LNCaP clone FGC (cell line): ENCODE data around the gene MRGPRE.

Experiments
- DNase-seq: peaks from one replicate; pipeline ENCODE4 v3.0.0-alpha.2; 2011; ENCODE audit warnings: low read depth
- H3K4me3 ChIP-seq: 2 replicates; pipeline ENCODE4 v1.5.1; 2011; ENCODE audit warnings: mild to moderate bottlenecking, low read depth, low read length, control low read depth
- CTCF ChIP-seq: IDR thresholded peaks from 2 replicates; pipeline ENCODE4 v1.5.1; 2012; ENCODE audit warnings: mild to moderate bottlenecking; ENCODE audit not compliant: control insufficient read depth, insufficient read depth; ENCODE audit errors: extremely low read depth

MRGPRE gene

DNA sequence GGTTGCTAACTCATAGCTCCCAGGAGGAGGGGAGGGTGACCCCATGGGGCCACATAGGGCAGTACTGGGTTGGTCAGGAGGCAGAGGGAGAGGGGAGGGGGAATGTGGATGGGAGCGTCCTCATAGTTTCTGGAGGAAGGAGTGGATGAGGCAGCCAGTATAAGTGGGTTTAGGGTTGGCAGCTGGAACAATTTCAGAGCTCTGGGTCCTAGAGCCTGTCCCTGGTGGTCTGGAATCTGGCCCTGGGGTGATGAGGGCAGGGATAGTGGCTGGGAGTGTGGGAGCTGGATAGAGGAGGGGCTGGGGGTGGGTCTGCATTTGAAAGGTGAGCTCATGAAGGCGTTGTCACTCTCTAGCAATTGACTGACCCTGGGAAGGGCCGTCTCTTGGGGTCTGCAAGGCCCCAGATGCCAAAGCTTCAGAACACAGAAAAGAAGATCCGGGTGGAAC lies 8.3 kb downstream of the MRGPRE start:
- no peak overlapping the region for H3K4me3 ChIP-seq
- TF ChIP-seq CTCF = no peak
- DNase-seq = no peak

GRCh38 chr11:3222941-3223915 lies 9.0 kb downstream of the MRGPRE start:
- TF ChIP-seq CTCF = no peak
- no peak for DNase-seq
- H3K4me3 ChIP-seq = no peak overlapping the region

- no peak overlapping the region for H3K4me3 ChIP-seq
- no peak for DNase-seq
- TF ChIP-seq CTCF = no peak
Observed at GRCh38 chr11:3222003-3222855, 10.0 kb downstream of the MRGPRE start.

- no peak overlapping the region for H3K4me3 ChIP-seq
- no peak for TF ChIP-seq CTCF
- DNase-seq = no peak
Observed at GRCh38 chr11:3221408-3222002, 10.7 kb downstream of the MRGPRE start.

- TF ChIP-seq CTCF = no peak
- DNase-seq = no peak
- H3K4me3 ChIP-seq = no peak overlapping the region
Observed at GRCh38 chr11:3220521-3221407, 11.5 kb downstream of the MRGPRE start.

DNA sequence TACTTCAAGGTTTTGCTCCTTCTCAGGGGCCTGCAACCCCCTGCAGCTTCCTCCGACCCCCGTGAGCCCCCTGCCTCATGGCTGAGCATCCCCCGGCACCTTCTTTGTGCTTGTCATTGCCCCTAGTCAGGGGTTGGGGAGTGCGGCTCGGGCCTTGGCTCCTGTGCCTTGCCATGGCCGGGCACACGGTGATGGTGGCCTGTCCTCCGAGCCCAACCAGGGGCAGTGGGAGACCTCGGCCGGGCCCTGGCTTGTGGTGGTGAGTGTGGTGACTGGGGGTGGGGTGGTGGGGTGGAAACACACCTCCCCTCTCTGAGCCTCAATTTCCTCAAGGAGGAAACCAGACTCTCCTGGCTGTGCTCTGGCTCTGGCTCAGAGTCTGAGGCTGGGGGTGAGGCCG lies 12.1 kb downstream of the MRGPRE start:
- H3K4me3 ChIP-seq = no peak overlapping the region
- no peak for DNase-seq
- TF ChIP-seq CTCF = no peak
